VCaP (cell line): ENCODE measurements around the gene CHEK2.
"Not testable (repeated sequence)": the region's sequence is repeated elsewhere in the genome, so short reads cannot be mapped to it uniquely, and the experiment has no call there.

Experiments used
- H3K27ac ChIP-seq: fragments of 450-650 bp; 2 replicates; pipeline ENCODE4 v1.5.1; 2017
- CTCF ChIP-seq: fragments of 450-650 bp; conservative IDR thresholded peaks from 2 replicates; pipeline ENCODE4 v1.5.1; 2017; ENCODE audit warnings: mild to moderate bottlenecking, moderate library complexity

CHEK2 gene

DNA sequence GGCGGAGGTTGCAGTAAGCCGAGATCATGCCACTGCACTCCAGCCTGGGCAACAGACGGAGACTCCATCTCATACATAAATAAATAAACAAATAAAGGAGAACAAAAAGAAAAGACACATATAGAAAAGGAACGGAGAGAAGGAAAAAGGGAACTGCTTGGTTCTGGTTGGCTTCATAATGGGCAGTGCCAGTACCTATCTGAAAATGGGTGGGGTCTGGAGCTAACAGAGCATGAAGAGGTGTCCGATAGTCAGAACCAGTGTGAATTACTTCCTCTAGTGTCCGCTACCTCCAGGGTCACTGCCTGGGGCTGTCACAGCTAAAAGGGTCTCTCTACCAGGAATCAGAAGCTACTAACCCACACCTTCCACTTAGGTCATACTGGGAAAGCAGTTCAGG lies 34.8 kb downstream of the CHEK2 start:
- TF ChIP-seq CTCF = no peak
- no peak overlapping the region for H3K27ac ChIP-seq

DNA sequence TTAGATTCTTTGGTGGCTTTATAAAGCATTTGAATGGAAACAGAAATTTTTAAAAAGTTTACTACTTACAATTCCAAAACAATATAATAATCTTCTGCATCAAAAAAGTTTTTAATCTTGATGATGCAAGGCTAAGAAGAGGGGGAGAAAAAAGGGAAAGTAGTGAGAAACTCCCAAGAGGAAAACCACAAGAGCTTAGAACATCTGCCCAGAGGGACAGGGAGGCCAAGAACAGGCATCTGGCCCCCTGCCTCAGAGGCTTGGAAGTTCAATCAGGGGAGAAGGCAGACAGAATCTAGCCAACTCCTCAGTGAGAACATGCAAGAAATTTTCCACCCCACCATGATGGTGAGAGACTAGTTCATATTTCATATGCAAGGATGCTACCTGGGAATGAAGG lies 38.2 kb downstream of the CHEK2 start:
- no peak overlapping the region for H3K27ac ChIP-seq
- TF ChIP-seq CTCF = no peak

DNA sequence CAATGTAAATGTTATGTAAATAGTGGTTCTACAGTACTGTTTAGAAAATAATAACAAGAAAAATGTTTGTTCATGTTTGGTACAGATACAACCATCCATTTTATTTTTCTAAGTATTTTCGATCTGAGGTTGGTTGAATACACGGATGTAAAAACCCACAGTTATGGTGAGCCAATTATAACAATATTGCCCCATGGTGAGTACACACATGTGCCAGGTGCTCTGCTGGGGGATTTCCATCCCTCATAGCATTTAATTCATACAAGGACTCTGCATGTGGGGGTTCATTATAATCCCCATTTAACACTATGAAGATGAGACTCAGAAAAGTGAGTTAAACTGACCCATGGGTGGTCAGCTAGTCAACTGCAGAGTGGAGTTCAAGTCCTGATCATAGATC lies 38.7 kb downstream of the CHEK2 start:
- no peak overlapping the region for H3K27ac ChIP-seq
- no peak for TF ChIP-seq CTCF

DNA sequence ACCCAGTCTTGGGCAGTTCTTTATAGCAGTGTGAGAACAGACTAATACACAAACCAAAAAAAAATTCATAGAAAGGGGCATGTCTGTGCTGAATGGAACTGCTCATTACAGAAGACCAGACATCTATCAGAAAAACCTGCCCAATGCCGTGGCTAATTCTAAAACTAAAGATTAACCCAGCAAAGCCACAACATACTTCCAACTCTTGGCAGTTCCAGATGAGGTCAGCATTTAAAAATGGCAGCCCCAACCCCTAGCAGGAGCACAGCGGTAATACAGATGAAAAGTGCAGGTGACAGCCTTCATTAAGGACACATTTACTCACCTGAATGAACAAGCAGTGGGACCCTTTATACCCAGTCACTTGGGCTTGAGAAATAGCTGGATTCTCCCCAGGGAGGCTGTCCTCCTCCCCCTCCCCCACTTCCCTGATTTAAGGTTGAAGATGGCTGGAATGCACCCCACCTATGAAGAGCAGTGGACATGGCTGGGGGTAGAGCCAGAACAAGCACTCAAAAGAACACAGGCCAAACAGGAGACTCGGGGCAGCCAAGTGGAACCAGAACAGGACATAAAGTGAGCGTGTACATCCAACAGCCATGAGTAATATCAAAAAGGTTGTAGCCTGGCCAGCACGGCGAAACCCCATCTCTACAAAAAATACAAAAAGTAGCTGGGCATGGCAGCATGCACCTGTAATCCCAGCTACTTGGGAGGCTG lies 48.4 kb downstream of the CHEK2 start:
- not testable (repeated sequence) for H3K27ac ChIP-seq

GRCh38 chr22:28689796-28690195 lies 51.8 kb downstream of the CHEK2 start:
- not testable (repeated sequence) for H3K27ac ChIP-seq

- H3K27ac ChIP-seq = not testable (repeated sequence)
Measured at GRCh38 chr22:28682966-28683365, 58.7 kb downstream of the CHEK2 start.

DNA sequence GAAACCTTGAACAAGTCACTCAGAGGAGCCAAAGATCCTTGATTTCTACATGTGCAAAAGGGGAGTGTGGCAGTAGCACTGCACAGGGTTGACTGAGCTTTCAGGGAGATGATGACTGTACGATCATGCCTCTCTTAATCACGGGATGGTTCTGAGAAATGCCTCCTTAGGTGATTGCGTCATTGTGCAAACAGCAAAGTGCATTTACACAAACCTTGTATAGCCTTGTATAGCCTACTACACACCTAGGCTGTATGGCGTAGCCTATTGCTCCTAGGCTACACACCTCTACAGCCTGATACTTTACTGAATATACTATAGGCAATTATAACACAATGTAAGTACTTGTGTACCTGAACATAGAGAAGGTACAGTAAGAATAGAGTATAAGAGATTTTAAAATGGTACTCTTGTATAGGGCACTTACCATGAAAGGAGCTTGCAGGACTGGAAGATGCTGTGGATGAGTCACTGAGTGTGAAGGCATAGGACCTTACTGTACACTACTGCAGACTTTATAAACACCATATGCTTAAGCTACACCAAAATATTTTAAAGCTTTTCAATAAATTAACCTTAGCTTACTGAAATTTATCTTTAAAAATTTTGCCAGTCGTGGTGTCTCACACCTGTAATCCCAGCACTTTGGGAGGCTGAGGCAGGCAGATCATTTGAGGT lies 60.7 kb downstream of the CHEK2 start:
- not testable (repeated sequence) for H3K27ac ChIP-seq

- not testable (repeated sequence) for H3K27ac ChIP-seq
Measured at GRCh38 chr22:28679611-28680287, 61.9 kb downstream of the CHEK2 start, which contains the start of gene TTC28. TSS of gene TTC28 (minus strand) at chr22:28679840. CDS start at chr22:28679723, 117 bp downstream.

- H3K27ac ChIP-seq = not testable (repeated sequence)
Measured at GRCh38 chr22:28678778-28679610, 62.6 kb downstream of the CHEK2 start.

- H3K27ac ChIP-seq = not testable (repeated sequence)
Measured at GRCh38 chr22:28678170-28678569, 63.5 kb downstream of the CHEK2 start.

- no peak overlapping the region for H3K27ac ChIP-seq
- TF ChIP-seq CTCF = no peak
Measured at GRCh38 chr22:28674121-28674563, 67.5 kb downstream of the CHEK2 start.
